ENCODE measurements around the gene SELPLG. TPM values are rescaled to one million over a fixed set of nuclear protein-coding genes. Genes with fewer than 3 reads are reported as not detected.

Gene SELPLG
- total RNA-seq, 1 donor from 2014 or later, result 5.8 TPM

GRCh38 chr12:108637222-108637971 is 3.7 kb upstream of the SELPLG start:
- Histone ChIP-seq H3K9me3 (ENCODE audit: insufficient read depth, low read depth, low read length) (no peaks in the 10 kb centered on the region), H3K79me2 (ENCODE audit: insufficient read depth, low read length) (no peaks in the 10 kb centered on the region), H3K27ac (ENCODE audit: low read depth, low read length) (no peak overlapping the region), H3K4me2 (ENCODE audit: low read length) (no peak overlapping the region), H4K20me1 (ENCODE audit: insufficient read depth, low read length) (peaks cover 18% of the 10 kb centered on the region), H2AFZ (ENCODE audit: low read depth, low read length) (no peak overlapping the region), H3K9ac (ENCODE audit: low read length) (no peak overlapping the region), H3K4me1 (ENCODE audit: insufficient read depth, low read length) (peaks cover 23% of the 10 kb centered on the region), H3K4me3 (ENCODE audit: insufficient read depth, low read depth, low read length) (no peak overlapping the region), H3K36me3 (ENCODE audit: insufficient read depth, low read length) (peaks cover 3% of the 10 kb centered on the region), H3K27me3 (ENCODE audit: insufficient read depth, low read length) (no peaks in the 10 kb centered on the region)
- FAIRE-seq, result no peak
- Mint-ChIP-seq H3K4me3 (ENCODE audit: unreplicated experiment) (no peak overlapping the region), H3K27me3 (ENCODE audit: low read depth, unreplicated experiment) (no peaks in the 10 kb centered on the region), H3K36me3 (ENCODE audit: low read depth, unreplicated experiment) (peaks cover 8% of the 10 kb centered on the region), H3K27ac (ENCODE audit: unreplicated experiment) (no peak overlapping the region), H3K9me3 (ENCODE audit: unreplicated experiment) (no peaks in the 10 kb centered on the region), H3K4me1 (ENCODE audit: low read depth, unreplicated experiment) (peaks cover 54% of the 10 kb centered on the region)
- TF ChIP-seq EZH2 (IDR thresholded peaks at IDR 0.05; ENCODE audit: insufficient read depth, low read length), result no peak
- TF ChIP-seq CTCF (IDR thresholded peaks at IDR 0.05; ENCODE audit: insufficient read depth, low read depth, low read length), result no peak
- no peak for DNase-seq (ENCODE audit: low read depth)

- Mint-ChIP-seq H3K4me3 (ENCODE audit: unreplicated experiment) (no peak overlapping the region), H3K9me3 (ENCODE audit: unreplicated experiment) (no peaks in the 10 kb centered on the region), H3K27me3 (ENCODE audit: low read depth, unreplicated experiment) (no peaks in the 10 kb centered on the region), H3K27ac (ENCODE audit: unreplicated experiment) (peak overlapping the region; percentile 23), H3K4me1 (ENCODE audit: low read depth, unreplicated experiment) (peaks cover 53% of the 10 kb centered on the region), H3K36me3 (ENCODE audit: low read depth, unreplicated experiment) (peaks cover 8% of the 10 kb centered on the region)
- no peak overlapping the region for H3K9ac ChIP-seq (ENCODE audit: low read length)
- peaks cover 19% of the 10 kb centered on the region for H3K4me1 ChIP-seq (ENCODE audit: insufficient read depth, low read length)
- peaks cover 6% of the 10 kb centered on the region for H4K20me1 ChIP-seq (ENCODE audit: insufficient read depth, low read length)
- H3K4me3 ChIP-seq (ENCODE audit: insufficient read depth, low read depth, low read length), result no peak overlapping the region
- no peaks in the 10 kb centered on the region for H3K9me3 ChIP-seq (ENCODE audit: insufficient read depth, low read depth, low read length)
- H3K27me3 ChIP-seq (ENCODE audit: insufficient read depth, low read length), result no peaks in the 10 kb centered on the region
- no peak overlapping the region for H2AFZ ChIP-seq (ENCODE audit: low read depth, low read length)
- H3K4me2 ChIP-seq (ENCODE audit: low read length), result no peak overlapping the region
- no peak for DNase-seq (ENCODE audit: low read depth)
- H3K27ac ChIP-seq (ENCODE audit: low read depth, low read length), result no peak overlapping the region
- no peaks in the 10 kb centered on the region for H3K79me2 ChIP-seq (ENCODE audit: insufficient read depth, low read length)
- peaks cover under 1% of the 10 kb centered on the region for H3K36me3 ChIP-seq (ENCODE audit: insufficient read depth, low read length)
- no peak for TF ChIP-seq CTCF (IDR thresholded peaks at IDR 0.05; ENCODE audit: insufficient read depth, low read depth, low read length)
- no peak for TF ChIP-seq EZH2 (IDR thresholded peaks at IDR 0.05; ENCODE audit: insufficient read depth, low read length)
- FAIRE-seq, result no peak
Measured at GRCh38 chr12:108635997-108636808, 2.5 kb upstream of the SELPLG start.

All from astrocyte (in vitro differentiated cells and primary cell).